Cardiac septum (tissue), 1 donor: ENCODE data around the gene ASIC2. TPM values are rescaled to one million over a fixed set of nuclear protein-coding genes. Genes with fewer than 3 reads are reported as not detected.

ENCODE experiments used
- DNase-seq: peaks from one replicate; pipeline ENCODE4 v3.0.0-alpha.2; 2020; ENCODE audit warnings: low spot score
- intact Hi-C: fragments of 100-400 bp; cut with DNase I; formaldehyde crosslinking; loops from one replicate; pipeline ENCODE4 v1.14.0; 2022
- long read RNA-seq: library from polyadenylated mRNA; unstranded; transcript quantifications from one replicate; pipeline ENCODE4 v2.0.0, GENCODE V29; 2021
- total RNA-seq: library from RNA; stranded (reverse); fragmentation: NEBNext Ultra II Directional; extraction: Animal tissue kit (Norgen Biotek cat#: 25700); gene quantifications from one replicate; pipeline ENCODE4 v1.2.1, GENCODE V29; 2021
- donor health status: DM: no; HTN: no; CAD: no.

ASIC2 gene
- not detected for total RNA-seq
- long read RNA-seq, partial matches to known transcripts, result 0 of 1 reads
- long read RNA-seq, other reads (novel, unspliced or antisense), result 1 of 1 reads

GRCh38 chr17:33292981-33293867 lies at the start of gene ASIC2:
Gene ASIC2, minus strand, starts transcription at chr17:33293295.
- intact Hi-C loops, result no loop called here
- no peak for DNase-seq

GRCh38 chr17:33342025-33342424 lies 48.9 kb upstream of the ASIC2 start:
- intact Hi-C loops, result no loop called here
- DNase-seq, result no peak

- DNase-seq, result no peak
- intact Hi-C loops, result no loop called here
These were observed 45.1 kb upstream of the ASIC2 start for GRCh38 chr17:33338242-33338641.

GRCh38 chr17:33335491-33336173 lies 42.5 kb upstream of the ASIC2 start:
- no peak for DNase-seq
- intact Hi-C loops, result no loop called here

- intact Hi-C loops, result no loop called here
- DNase-seq, result no peak
These were observed 41.6 kb upstream of the ASIC2 start for GRCh38 chr17:33334703-33335102.

- no peak for DNase-seq
- intact Hi-C loops, result no loop called here
These were observed 37.8 kb upstream of the ASIC2 start for GRCh38 chr17:33330877-33331276.

GRCh38 chr17:33328129-33328528 lies 35.0 kb upstream of the ASIC2 start:
- DNase-seq, result no peak
- intact Hi-C loops, result no loop called here

- DNase-seq, result no peak
- intact Hi-C loops, result no loop called here
These were observed 31.6 kb upstream of the ASIC2 start for GRCh38 chr17:33324736-33325135.

- intact Hi-C loops, result no loop called here
These were observed 29.0 kb upstream of the ASIC2 start for GRCh38 chr17:33322063-33322462.

GRCh38 chr17:33318241-33318640 lies 25.1 kb upstream of the ASIC2 start:
- intact Hi-C loops, result no loop called here
- DNase-seq, result no peak

More at GRCh38 chr17:33322063-33322462, 29.0 kb upstream of the ASIC2 start:
- no peak for DNase-seq

GRCh38 chr17:33316746-33317145 lies 23.7 kb upstream of the ASIC2 start:
- intact Hi-C loops, result no loop called here
- DNase-seq, result no peak

GRCh38 chr17:33310296-33310695 lies 17.2 kb upstream of the ASIC2 start:
- intact Hi-C loops, result no loop called here
- DNase-seq, result no peak

GRCh38 chr17:33303254-33303653 lies 10.2 kb upstream of the ASIC2 start:
- intact Hi-C loops, result no loop called here

GRCh38 chr17:33302394-33302793 lies 9.3 kb upstream of the ASIC2 start:
- intact Hi-C loops, result no loop called here
- DNase-seq, result no peak

More at GRCh38 chr17:33303254-33303653, 10.2 kb upstream of the ASIC2 start:
- no peak for DNase-seq

- no peak for DNase-seq
- intact Hi-C loops, result no loop called here
These were observed 7.1 kb upstream of the ASIC2 start for GRCh38 chr17:33300241-33300640.

- intact Hi-C loops, result no loop called here
- DNase-seq, result no peak
These were observed 6.0 kb upstream of the ASIC2 start for GRCh38 chr17:33299115-33299514.

GRCh38 chr17:33297643-33298042 lies 4.5 kb upstream of the ASIC2 start:
- intact Hi-C loops, result no loop called here
- no peak for DNase-seq

GRCh38 chr17:33294994-33295393 lies 1.9 kb upstream of the ASIC2 start:
- no peak for DNase-seq
- intact Hi-C loops, result no loop called here

- intact Hi-C loops, result no loop called here
- no peak for DNase-seq
These were observed 704 bp downstream of the ASIC2 start for GRCh38 chr17:33292201-33292980.
